GM18511 (cell line): Measurements from ENCODE around the gene XRCC6.
"Not testable (repeated sequence)": the region's sequence is repeated elsewhere in the genome, so short reads cannot be mapped to it uniquely, and the experiment has no call there.

ENCODE experiments used
- ATAC-seq: cut with Tn5 transposase; IDR thresholded peaks from one replicate; pipeline ENCODE4 v1.9.1; 2021; ENCODE audit warnings: mild to moderate bottlenecking, moderate library complexity; ENCODE audit not compliant: unreplicated experiment

Gene XRCC6

DNA sequence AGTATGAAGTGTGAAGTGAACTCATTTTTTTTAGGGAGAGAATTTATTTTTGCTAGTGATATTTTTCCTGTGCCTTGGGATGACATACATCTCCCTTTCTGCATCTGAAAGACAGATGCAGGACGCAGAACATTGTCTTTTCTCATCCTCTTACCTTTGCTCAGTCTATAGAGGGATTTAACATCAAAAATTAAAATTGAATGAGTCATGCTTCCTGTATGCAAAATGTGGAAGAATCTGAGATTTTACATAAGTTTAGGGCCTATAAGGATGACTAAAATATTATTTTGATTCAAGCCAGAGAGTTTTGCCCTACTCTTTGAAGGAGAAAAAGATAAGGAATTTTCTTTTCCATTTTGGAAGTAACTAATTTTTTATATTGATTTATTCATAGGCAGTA, 27.3 kb downstream of the XRCC6 start:
- no peak for ATAC-seq

DNA sequence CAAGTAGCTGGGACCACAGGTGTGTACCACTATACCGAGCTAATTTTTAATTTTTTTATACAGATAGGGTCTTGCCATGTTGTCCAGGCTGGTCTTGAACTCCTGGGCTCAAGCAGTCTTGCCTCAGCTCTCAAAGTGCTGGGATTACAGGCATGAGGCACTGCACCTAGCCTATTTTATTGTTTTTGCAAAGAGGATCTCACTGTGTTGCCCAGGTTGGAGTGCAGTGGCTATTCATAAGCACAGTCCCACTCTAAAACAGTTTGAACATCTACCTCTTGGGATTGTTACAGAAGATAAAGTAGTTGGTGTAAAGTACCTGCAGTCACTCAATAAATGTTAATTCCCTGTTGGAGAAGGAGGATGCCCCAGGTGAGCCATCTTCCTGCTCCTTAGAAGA, 29.1 kb downstream of the XRCC6 start:
- no peak for ATAC-seq

GRCh38 chr22:41650821-41651220, 29.7 kb downstream of the XRCC6 start:
- ATAC-seq = no peak

DNA sequence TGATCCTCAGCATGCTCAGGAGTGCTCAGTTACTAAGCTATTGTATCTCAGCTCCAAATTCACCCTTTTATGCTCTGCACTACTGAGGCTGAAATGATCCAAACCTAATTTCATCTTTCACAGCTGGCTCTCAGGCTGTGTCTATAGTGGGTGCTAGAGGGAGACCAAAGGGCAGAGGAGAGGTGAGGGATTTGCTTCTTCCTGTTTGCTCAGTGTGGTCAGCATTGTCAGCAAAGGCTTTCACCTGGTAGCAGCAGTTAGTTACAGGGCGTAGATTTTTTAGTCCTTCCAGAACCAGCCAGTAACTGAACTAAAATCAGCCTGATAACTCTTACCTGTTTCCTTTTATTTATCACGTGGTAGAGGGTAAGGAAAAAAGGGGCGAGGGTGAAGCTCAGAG, 33.2 kb downstream of the XRCC6 start:
- ATAC-seq = no peak

DNA sequence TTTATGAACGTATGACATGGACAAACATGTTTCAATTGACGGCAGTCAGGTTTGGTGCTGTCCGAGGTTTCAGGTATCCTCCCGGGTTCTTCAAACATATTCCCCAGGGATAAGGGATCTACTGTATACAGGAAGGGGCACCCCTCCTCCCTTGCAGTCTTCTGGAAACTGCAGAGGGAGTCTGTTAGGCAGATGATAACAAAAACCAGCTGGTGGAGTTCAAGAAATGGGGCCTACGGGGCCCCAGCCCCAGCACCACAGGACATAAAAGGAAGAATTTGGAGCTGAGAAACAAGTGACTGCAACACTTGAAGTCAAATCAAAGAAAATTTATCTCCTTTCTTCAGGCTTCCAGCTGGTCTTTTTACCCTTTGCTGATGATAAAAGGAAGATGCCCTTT, 35.5 kb downstream of the XRCC6 start:
- ATAC-seq = no peak

GRCh38 chr22:41657709-41658108, 36.6 kb downstream of the XRCC6 start:
- ATAC-seq = no peak

- no peak for ATAC-seq
These were observed 37.8 kb downstream of the XRCC6 start for GRCh38 chr22:41658869-41659268.

GRCh38 chr22:41659941-41660340, 38.8 kb downstream of the XRCC6 start:
- no peak for ATAC-seq

GRCh38 chr22:41660416-41660815, 39.3 kb downstream of the XRCC6 start:
- ATAC-seq = no peak

DNA sequence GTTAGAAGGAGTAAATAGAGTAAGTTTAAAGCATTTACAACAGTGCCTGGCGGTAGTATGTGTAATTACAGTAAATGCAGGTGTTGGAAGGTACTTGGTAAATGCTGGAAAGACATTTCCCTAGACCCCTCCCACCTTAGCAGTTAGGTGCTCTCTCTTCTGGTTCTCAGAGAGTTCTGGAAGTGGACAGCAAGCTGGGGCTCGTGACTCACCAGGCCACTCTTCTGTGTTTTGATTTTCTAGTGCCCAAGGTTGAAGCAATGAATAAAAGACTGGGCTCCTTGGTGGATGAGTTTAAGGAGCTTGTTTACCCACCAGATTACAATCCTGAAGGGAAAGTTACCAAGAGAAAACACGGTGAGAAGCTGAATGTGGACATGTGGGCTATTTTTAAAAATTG, 40.0 kb downstream of the XRCC6 start:
- ATAC-seq = no peak

DNA sequence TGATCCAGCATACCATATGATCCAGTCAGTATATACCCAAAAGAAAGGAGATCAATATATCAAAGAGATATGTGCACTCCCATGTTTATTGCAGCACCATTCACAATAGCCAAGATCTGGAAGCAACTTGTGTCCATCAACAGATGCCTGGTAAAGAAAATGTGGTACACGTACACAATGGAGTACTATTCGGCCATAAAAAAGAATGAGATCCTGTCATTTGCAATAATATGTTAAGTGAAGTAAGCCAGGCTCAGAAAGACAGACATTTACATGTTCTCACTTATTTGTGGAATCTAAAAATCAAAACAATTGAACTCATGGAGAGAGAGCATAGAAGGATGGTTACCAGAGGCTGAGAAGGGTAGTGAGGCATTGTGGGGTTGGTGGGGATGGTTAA, 40.6 kb downstream of the XRCC6 start:
- ATAC-seq = no peak

DNA sequence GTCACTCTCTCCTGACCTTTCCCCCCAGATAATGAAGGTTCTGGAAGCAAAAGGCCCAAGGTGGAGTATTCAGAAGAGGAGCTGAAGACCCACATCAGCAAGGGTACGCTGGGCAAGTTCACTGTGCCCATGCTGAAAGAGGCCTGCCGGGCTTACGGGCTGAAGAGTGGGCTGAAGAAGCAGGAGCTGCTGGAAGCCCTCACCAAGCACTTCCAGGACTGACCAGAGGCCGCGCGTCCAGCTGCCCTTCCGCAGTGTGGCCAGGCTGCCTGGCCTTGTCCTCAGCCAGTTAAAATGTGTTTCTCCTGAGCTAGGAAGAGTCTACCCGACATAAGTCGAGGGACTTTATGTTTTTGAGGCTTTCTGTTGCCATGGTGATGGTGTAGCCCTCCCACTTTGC, 42.5 kb downstream of the XRCC6 start:
- not testable (repeated sequence) for ATAC-seq

GRCh38 chr22:41664490-41664889, 43.4 kb downstream of the XRCC6 start:
- ATAC-seq = no peak

DNA sequence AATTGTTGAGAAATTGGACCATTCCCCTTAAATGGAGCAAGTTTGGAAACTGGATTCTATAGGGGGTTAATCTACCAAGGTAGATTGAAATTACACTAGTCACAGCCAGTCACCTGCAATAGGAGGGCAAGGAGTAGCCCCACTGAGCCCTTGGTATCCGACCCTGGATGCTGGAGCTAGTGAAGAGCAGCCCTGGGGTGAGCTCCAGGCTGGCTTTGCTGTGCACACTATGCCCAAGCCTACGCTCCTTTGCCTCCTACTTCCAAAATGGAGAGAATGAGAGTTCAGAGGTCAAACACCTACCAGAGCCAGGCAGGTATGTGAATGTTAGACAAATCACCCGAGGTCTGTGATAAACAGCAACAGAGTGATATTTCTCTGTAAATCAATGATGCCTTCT, 43.9 kb downstream of the XRCC6 start:
- ATAC-seq = no peak

- no peak for ATAC-seq
These were observed 48.1 kb downstream of the XRCC6 start for GRCh38 chr22:41668971-41669911.

- ATAC-seq = not testable (repeated sequence)
These were observed 51.0 kb downstream of the XRCC6 start for GRCh38 chr22:41672096-41672495.

DNA sequence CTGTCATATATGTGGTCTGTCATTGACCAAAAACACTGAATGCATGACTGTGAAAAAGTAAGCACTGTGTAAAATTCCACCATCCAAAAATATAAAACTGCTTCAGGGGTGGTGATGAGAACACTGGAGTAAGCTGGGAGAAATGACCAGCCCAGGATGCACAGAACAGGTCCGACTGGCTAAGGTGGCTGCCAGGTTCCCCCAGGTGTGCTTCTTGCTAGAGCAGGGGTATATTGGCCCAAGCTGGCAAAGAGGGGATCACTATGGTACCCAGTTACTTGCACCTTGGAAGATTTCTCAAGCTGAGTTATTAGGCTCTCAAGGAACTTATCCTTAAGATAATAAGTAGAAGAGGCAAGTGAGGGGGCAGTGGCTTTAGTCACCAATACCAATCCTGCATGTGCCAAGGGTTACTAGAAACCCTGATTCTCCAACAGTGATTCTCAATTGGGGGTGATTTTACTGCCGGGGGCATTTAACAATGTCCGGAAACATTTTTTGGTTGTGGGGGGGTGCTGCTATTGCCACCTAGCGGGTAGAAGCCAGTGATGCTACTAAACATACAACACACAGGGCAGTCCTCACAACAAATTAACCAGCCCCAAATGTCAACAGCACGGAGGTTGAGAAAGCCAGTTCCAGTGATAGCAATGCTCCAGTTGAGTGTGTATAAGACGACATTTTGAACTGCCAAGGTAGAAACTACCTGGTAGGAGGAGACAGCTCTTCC, 51.9 kb downstream of the XRCC6 start:
- ATAC-seq = no peak

DNA sequence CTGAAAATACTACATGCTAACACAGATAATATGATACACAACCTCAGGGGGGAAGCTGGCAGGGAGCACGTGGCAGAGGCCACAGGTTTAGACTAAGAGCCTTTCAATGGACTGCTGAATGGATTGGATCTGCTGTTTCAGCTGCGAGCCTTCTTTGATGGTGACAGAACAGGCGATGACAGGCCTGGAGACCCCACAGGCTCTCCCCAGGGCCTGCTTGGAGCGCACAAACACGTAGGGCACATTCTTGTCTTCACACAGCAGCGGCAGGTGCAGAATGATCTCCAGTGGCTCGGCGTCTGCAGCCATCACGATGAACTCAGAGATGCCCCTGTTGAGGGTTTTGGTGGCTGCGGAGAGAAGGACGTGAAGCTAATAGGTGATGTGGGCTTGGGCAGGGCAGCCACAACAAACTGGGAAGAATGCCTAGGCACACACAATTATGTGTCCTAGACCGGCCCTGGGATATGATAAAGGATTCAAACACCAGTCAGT, 53.8 kb downstream of the XRCC6 start:
- ATAC-seq = no peak

DNA sequence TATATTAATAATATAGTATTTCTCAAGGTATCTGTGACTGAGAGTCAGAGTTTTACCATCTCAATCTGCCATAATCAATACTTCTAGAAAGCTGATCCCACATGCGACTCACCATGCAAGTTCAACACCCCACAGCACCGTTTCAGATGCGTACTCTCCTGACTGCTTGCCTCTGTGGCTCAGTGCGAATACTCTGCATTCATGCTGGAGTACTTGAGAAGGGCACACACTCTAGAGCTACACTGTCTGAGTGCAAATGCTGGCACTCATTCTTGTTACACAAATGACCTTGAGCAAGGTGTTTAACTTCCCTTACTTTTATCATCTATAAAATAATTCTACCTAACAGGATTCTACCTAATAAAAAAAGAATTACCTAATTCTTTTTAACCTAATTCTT, 55.0 kb downstream of the XRCC6 start:
- no peak for ATAC-seq

GRCh38 chr22:41681616-41682015, 60.5 kb downstream of the XRCC6 start:
- no peak for ATAC-seq

DNA sequence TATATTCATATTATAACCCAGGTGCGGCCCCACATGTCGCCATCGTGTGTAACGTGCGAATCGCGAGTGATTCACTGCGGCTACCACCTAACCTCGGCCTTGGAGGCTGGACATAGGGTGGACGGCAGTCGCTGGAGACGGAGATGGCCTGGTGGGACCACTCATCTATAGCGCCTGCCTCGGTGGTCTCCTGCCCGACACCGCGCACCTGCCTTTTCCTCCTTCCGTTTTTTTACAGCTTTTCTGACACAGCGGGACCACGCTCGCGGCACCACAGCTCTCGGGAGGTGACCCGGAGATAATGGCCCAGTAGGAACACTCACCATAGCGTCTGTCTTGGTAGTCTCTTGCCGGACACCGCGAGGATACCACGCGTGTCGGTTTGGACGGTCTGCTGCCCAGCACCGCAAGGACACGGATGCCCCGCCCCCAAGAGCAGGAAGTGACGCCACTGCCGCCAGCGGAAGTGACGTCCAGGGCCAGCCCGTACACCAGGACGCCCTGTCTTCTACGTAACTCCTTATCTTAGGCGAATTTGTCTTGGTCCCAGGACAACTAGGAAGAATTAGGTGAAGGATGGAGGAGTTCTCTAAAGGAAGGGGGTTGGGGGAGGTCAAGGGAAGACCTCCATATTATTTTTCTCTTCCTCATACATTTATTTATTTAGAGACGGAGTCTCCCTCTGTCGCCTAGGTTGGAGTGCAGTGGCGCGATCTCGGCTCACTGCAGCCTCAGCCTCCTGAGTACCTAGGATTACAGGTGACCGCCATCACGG, 61.1 kb downstream of the XRCC6 start:
- peak; percentile 60 for ATAC-seq
